Measurements from ENCODE around the gene MGAT4B. TPM values are rescaled to one million over a fixed set of nuclear protein-coding genes. Genes with fewer than 3 reads are reported as not detected.

The MGAT4B gene
- total and polyA plus RNA-seq, 2 experiments from 2014 or later, result 159 to 243 TPM

DNA sequence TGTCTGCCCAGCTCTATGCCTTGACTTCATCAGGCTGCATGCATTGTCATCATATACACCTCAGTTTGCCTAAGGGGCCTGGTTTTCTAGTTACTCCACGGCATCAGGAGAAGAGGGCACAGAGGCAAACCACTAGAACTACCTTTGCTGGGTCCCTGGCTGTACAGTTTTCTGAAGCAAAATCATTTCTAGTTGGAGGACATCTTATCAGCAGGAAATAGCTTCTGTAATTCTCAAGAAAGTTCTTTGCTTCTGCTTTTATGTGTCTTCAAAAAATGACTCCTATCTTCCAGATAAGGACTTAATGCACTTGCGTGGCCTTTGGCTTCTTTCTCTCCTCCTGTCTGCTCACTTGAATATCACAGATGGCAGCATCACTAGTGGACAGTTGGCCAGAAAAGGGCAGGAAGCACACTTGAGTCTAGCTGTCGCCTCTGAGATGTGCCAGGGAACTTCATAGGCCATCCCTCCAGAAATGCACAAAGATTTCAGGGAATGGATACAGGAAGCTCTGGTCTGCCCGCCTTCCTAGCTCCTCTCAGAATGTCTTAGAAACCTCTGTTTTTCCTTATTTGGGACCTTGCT is 35.3 kb downstream of the MGAT4B start:
- Histone ChIP-seq H3K27ac (no peak overlapping the region), H3K9me2 (replicated peaks; ENCODE audit: insufficient read depth) (no peaks in the 10 kb centered on the region), H3K4me1 (ENCODE audit: insufficient read depth) (no peaks in the 10 kb centered on the region), H3K36me3 (replicated peaks; ENCODE audit: insufficient read depth, low read depth) (no peaks in the 10 kb centered on the region), H4K20me1 (ENCODE audit: insufficient read depth, poor library complexity, severe bottlenecking) (peaks cover 23% of the 10 kb centered on the region), H3K9me3 (ENCODE audit: low read depth) (no peaks in the 10 kb centered on the region), H3K4me2 (no peak overlapping the region), H2AFZ (no peak overlapping the region), H3K79me2 (peaks cover 35% of the 10 kb centered on the region), H3K27me3 (no peaks in the 10 kb centered on the region), H3K4me3 (no peak overlapping the region)
- 88% methylated on average over 4 of the region's 4 CpGs for WGBS (ENCODE audit: low lambda C conversion rate, missing lambda C conversion rate)
- no peak for DNase-seq (ENCODE audit: low spot score)
- no peak for TF ChIP-seq EZH2phosphoT487 (IDR thresholded peaks at IDR 0.05; ENCODE audit: low read depth, severe bottlenecking, unreplicated experiment)
- no peak for TF ChIP-seq EZH2 (IDR thresholded peaks at IDR 0.05; ENCODE audit: borderline replicate concordance)
- TF ChIP-seq, protein P1, sequence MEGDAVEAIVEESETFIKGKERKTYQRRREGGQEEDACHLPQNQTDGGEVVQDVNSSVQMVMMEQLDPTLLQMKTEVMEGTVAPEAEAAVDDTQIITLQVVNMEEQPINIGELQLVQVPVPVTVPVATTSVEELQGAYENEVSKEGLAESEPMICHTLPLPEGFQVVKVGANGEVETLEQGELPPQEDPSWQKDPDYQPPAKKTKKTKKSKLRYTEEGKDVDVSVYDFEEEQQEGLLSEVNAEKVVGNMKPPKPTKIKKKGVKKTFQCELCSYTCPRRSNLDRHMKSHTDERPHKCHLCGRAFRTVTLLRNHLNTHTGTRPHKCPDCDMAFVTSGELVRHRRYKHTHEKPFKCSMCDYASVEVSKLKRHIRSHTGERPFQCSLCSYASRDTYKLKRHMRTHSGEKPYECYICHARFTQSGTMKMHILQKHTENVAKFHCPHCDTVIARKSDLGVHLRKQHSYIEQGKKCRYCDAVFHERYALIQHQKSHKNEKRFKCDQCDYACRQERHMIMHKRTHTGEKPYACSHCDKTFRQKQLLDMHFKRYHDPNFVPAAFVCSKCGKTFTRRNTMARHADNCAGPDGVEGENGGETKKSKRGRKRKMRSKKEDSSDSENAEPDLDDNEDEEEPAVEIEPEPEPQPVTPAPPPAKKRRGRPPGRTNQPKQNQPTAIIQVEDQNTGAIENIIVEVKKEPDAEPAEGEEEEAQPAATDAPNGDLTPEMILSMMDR (IDR thresholded peaks at IDR 0.05; ENCODE audit: poor library complexity), result no peak

DNA sequence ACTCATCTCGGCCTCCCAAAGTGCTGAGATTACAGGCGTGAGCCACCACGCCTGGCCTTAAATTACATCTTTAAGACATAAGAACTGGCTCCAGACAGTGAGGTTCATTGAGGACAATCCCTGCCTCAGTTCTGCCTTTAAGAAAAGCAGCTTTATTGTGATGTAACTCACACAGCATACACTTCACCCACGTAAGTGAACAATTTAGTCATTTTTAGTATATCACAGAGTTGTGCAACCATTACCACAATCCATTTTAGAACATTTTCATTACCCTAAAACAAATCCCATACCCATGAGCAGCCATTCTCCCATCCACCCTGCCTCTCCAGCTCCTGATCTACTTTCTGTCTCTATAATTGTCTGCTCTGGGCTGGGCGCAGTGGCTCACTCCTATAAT is 36.9 kb downstream of the MGAT4B start:
- TF ChIP-seq, protein P1 (IDR thresholded peaks at IDR 0.05; ENCODE audit: poor library complexity), result no peak
- H2AFZ ChIP-seq, result no peak overlapping the region
- WGBS (ENCODE audit: low lambda C conversion rate, missing lambda C conversion rate), result 94% methylated on average over 5 of the region's 5 CpGs
- H3K9me3 ChIP-seq (ENCODE audit: low read depth), result no peaks in the 10 kb centered on the region
- no peaks in the 10 kb centered on the region for H3K27me3 ChIP-seq
- H3K36me3 ChIP-seq (replicated peaks; ENCODE audit: insufficient read depth, low read depth), result no peaks in the 10 kb centered on the region
- H3K79me2 ChIP-seq, result peaks cover 50% of the 10 kb centered on the region
- H4K20me1 ChIP-seq (ENCODE audit: insufficient read depth, poor library complexity, severe bottlenecking), result peaks cover 30% of the 10 kb centered on the region
- H3K4me3 ChIP-seq, result no peak overlapping the region
- H3K4me1 ChIP-seq (ENCODE audit: insufficient read depth), result no peaks in the 10 kb centered on the region
- no peak overlapping the region for H3K4me2 ChIP-seq
- no peak overlapping the region for H3K27ac ChIP-seq
- H3K9me2 ChIP-seq (replicated peaks; ENCODE audit: insufficient read depth), result no peaks in the 10 kb centered on the region
- no peak for DNase-seq (ENCODE audit: low spot score)

DNA sequence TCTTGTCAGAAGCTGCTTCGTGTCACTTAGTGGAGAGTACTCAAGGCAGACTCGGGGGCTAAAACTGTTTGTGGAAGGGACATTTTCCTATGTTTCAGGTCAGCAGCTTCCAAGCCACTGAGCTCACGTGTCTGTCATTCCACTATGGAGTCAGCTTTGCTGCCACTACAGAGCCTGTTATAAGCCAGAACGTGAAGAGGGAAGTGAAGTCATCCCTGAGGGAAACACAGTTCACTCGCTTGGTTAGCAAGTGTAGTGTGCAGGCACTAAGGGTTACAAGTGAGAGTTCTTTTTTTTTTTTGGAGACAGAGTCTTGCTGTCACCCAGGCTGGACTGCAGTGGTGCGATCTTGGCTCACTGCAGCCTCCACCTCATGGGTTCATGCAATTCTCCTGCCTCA is 37.4 kb downstream of the MGAT4B start:
- Histone ChIP-seq H3K9me3 (ENCODE audit: low read depth) (no peaks in the 10 kb centered on the region), H3K9me2 (replicated peaks; ENCODE audit: insufficient read depth) (no peaks in the 10 kb centered on the region), H2AFZ (no peak overlapping the region), H3K79me2 (peaks cover 55% of the 10 kb centered on the region), H3K4me3 (no peak overlapping the region), H3K4me2 (no peak overlapping the region), H3K27ac (no peak overlapping the region), H3K27me3 (no peaks in the 10 kb centered on the region), H3K4me1 (ENCODE audit: insufficient read depth) (no peaks in the 10 kb centered on the region), H3K36me3 (replicated peaks; ENCODE audit: insufficient read depth, low read depth) (no peaks in the 10 kb centered on the region), H4K20me1 (ENCODE audit: insufficient read depth, poor library complexity, severe bottlenecking) (peaks cover 32% of the 10 kb centered on the region)
- no peak for DNase-seq (ENCODE audit: low spot score)
- 94% methylated on average over 6 of the region's 6 CpGs for WGBS (ENCODE audit: low lambda C conversion rate, missing lambda C conversion rate)
- TF ChIP-seq EZH2phosphoT487 (IDR thresholded peaks at IDR 0.05; ENCODE audit: low read depth, severe bottlenecking, unreplicated experiment), result no peak
- no peak for TF ChIP-seq EZH2 (IDR thresholded peaks at IDR 0.05; ENCODE audit: borderline replicate concordance)
- TF ChIP-seq, protein P1 (IDR thresholded peaks at IDR 0.05; ENCODE audit: poor library complexity), result no peak

Measured in hepatocyte (in vitro differentiated cells).